ENCODE measurements around the gene DNAH1.

- no peak for TF ChIP-seq CTCF (IDR thresholded peaks at IDR 0.05)
- TF ChIP-seq EZH2 (IDR thresholded peaks at IDR 0.05; ENCODE audit: borderline replicate concordance, insufficient read depth, low read depth, low read length, poor library complexity, severe bottlenecking) = no peak
Measured at GRCh38 chr3:52322466-52322865, 6.3 kb downstream of the DNAH1 start.
